Activated T-cell treated with anti-CD3 and anti-CD28 coated beads, Interleukin-2, amount 50 U/mL, for 48 hours (primary cell): ENCODE measurements around the gene MCFD2.
"Not testable (repeated sequence)": the region's sequence is repeated elsewhere in the genome, so short reads cannot be mapped to it uniquely, and the experiment has no call there.

ENCODE experiments used
- DNase-seq, 2 experiments: peaks; one replicate each; pipeline ENCODE4 v3.0.0-alpha.2; 2020

Gene MCFD2

GRCh38 chr2:46936566-46936965 lies 21.0 kb upstream of the MCFD2 start:
- DNase-seq = no peak

GRCh38 chr2:46935071-46935470 lies 19.5 kb upstream of the MCFD2 start:
- DNase-seq = no peak

GRCh38 chr2:46929612-46930011 lies 14.0 kb upstream of the MCFD2 start:
- no peak for DNase-seq

GRCh38 chr2:46926863-46927262 lies 11.3 kb upstream of the MCFD2 start:
- no peak for DNase-seq

GRCh38 chr2:46925474-46926351 lies 10.1 kb upstream of the MCFD2 start:
- no peak for DNase-seq

- DNase-seq = no peak
These were observed 9.0 kb upstream of the MCFD2 start for GRCh38 chr2:46924608-46925007.

- no peak for DNase-seq
These were observed 8.4 kb upstream of the MCFD2 start for GRCh38 chr2:46924038-46924437.

- DNase-seq = no peak
These were observed 7.5 kb upstream of the MCFD2 start for GRCh38 chr2:46923041-46923528.

- DNase-seq = no peak
These were observed 7.0 kb upstream of the MCFD2 start for GRCh38 chr2:46922606-46923005.

- no peak for DNase-seq
These were observed 6.3 kb upstream of the MCFD2 start for GRCh38 chr2:46921676-46922448.

- DNase-seq = no peak
These were observed 2.0 kb upstream of the MCFD2 start for GRCh38 chr2:46917628-46918027.

GRCh38 chr2:46915811-46916630 lies 415 bp upstream of the MCFD2 start:
- peak; percentile 86 to 89 for DNase-seq

GRCh38 chr2:46914578-46915230 lies 902 bp downstream of the MCFD2 start:
- no peak for DNase-seq

- no peak for DNase-seq
These were observed 1.9 kb downstream of the MCFD2 start for GRCh38 chr2:46913471-46914381.

- peak; percentile 55 to 59 for DNase-seq
These were observed 5.7 kb downstream of the MCFD2 start for GRCh38 chr2:46909771-46910419.

GRCh38 chr2:46909150-46909549 lies 6.5 kb downstream of the MCFD2 start:
- no peak for DNase-seq

- not testable (repeated sequence) for DNase-seq
These were observed 10.5 kb downstream of the MCFD2 start for GRCh38 chr2:46904908-46905678.

GRCh38 chr2:46902980-46903379 lies 12.6 kb downstream of the MCFD2 start:
- DNase-seq = not testable (repeated sequence)

GRCh38 chr2:46902465-46902864 lies 13.1 kb downstream of the MCFD2 start:
- no peak for DNase-seq

GRCh38 chr2:46901611-46902010 lies 14.0 kb downstream of the MCFD2 start:
- DNase-seq = no peak
